GM12878 (cell line): Measurements from ENCODE around the gene ADAMTS6.

Experiments used
- CEBPB ChIP-seq, 2 experiments: fragments of 150-350 bp in 1 of 2; IDR thresholded peaks; 2 replicates each; pipeline ENCODE4 v1.6.1; 2012 to 2014; ENCODE audit warnings: low read depth in 2 of 2, low read length in 2 of 2, borderline replicate concordance in 1 of 2, inconsistent platforms in 1 of 2
- CHD2 ChIP-seq: IDR thresholded peaks from 2 replicates; pipeline ENCODE4 v1.6.1; 2011; ENCODE audit warnings: low read depth, low read length, improper control_type of control experiment, borderline replicate concordance
- CTCF ChIP-seq, 3 experiments: IDR thresholded peaks in 2 of 3; conservative IDR thresholded peaks in 1 of 3; 2 replicates each; pipeline ENCODE4 v1.5.1; 2011; ENCODE audit warnings: low read depth in 3 of 3, low read length in 3 of 3, mild to moderate bottlenecking in 3 of 3, control low read depth in 2 of 3, moderate library complexity in 2 of 3, inconsistent platforms in 1 of 3, mixed read lengths in 1 of 3; ENCODE audit not compliant: control insufficient read depth in 2 of 3, insufficient read depth in 1 of 3; ENCODE audit errors: extremely low read depth in 1 of 3
- DPF2 ChIP-seq: fragments of 450-650 bp; IDR thresholded peaks from 2 replicates; pipeline ENCODE4 v1.6.1; 2017; ENCODE audit warnings: mild to moderate bottlenecking
- FOS ChIP-seq: IDR thresholded peaks from 3 replicates; pipeline ENCODE4 v1.6.1; 2011; ENCODE audit warnings: borderline replicate concordance; ENCODE audit not compliant: insufficient read length; ENCODE audit errors: extremely low read depth
- MYC ChIP-seq: IDR thresholded peaks from 2 replicates; pipeline ENCODE4 v1.6.1; 2011; ENCODE audit warnings: mild to moderate bottlenecking, low read length, moderate library complexity, inconsistent platforms; ENCODE audit not compliant: insufficient read depth, insufficient replicate concordance, insufficient read length, severe bottlenecking
- PBX3 ChIP-seq: IDR thresholded peaks from 2 replicates; pipeline ENCODE4 v1.6.1; 2011; ENCODE audit warnings: mild to moderate bottlenecking, low read depth, low read length, moderate library complexity; ENCODE audit not compliant: insufficient replicate concordance
- POLR2A ChIP-seq: IDR thresholded peaks from 2 replicates; pipeline ENCODE4 v1.6.1; 2011; ENCODE audit warnings: low read depth, mild to moderate bottlenecking, low read length
- POLR2AphosphoS5 ChIP-seq: IDR thresholded peaks from 2 replicates; pipeline ENCODE4 v1.6.1; 2011; ENCODE audit warnings: mild to moderate bottlenecking, low read length, inconsistent platforms
- RAD21 ChIP-seq: IDR thresholded peaks from 2 replicates; pipeline ENCODE4 v1.6.1; 2011; ENCODE audit warnings: mild to moderate bottlenecking, low read depth, low read length, moderate library complexity; ENCODE audit not compliant: insufficient read depth
- RCOR1 ChIP-seq: conservative IDR thresholded peaks from 2 replicates; pipeline ENCODE4 v1.6.1; 2012; ENCODE audit warnings: low read depth, low read length, improper control_type of control experiment
- USF2 ChIP-seq: IDR thresholded peaks from 2 replicates; pipeline ENCODE4 v1.6.1; 2011; ENCODE audit warnings: low read depth, low read length, improper control_type of control experiment, borderline replicate concordance
- ZZZ3 ChIP-seq: IDR thresholded peaks from 2 replicates; pipeline ENCODE4 v1.6.1; 2011; ENCODE audit warnings: low read depth; ENCODE audit not compliant: control insufficient read depth, insufficient read length

GRCh38 chr5:65247594-65247993 is 234.1 kb downstream of the ADAMTS6 start:
- TF ChIP-seq RAD21, result no peak
- TF ChIP-seq DPF2, result no peak
- no peak for TF ChIP-seq FOS
- no peak for TF ChIP-seq POLR2A
- no peak for TF ChIP-seq CTCF (IDR thresholded peaks at IDR 0.05 in 2 of 3, conservative IDR thresholded peaks at IDR 0.05 in 1 of 3; ENCODE audit: control insufficient read depth in 2 of 3, extremely low read depth in 1 of 3, insufficient read depth in 1 of 3, low read depth in 3 of 3, low read length in 3 of 3)
- no peak for TF ChIP-seq ZZZ3
- no peak for TF ChIP-seq CEBPB (IDR thresholded peaks at IDR 0.05; ENCODE audit: borderline replicate concordance in 1 of 2, low read depth in 2 of 2, low read length in 2 of 2)
- TF ChIP-seq CHD2, result no peak
- no peak for TF ChIP-seq MYC
- no peak for TF ChIP-seq PBX3
- TF ChIP-seq RCOR1, result no peak
- no peak for TF ChIP-seq USF2
- TF ChIP-seq POLR2AphosphoS5, result no peak
